GM18508 (cell line): ENCODE data around the gene GTF2H4.

Source experiments
- ATAC-seq: cut with Tn5 transposase; IDR thresholded peaks from one replicate; pipeline ENCODE4 v1.9.1; 2021; ENCODE audit warnings: moderate number of reproducible peaks; ENCODE audit not compliant: insufficient read depth, unreplicated experiment

GTF2H4 gene

DNA sequence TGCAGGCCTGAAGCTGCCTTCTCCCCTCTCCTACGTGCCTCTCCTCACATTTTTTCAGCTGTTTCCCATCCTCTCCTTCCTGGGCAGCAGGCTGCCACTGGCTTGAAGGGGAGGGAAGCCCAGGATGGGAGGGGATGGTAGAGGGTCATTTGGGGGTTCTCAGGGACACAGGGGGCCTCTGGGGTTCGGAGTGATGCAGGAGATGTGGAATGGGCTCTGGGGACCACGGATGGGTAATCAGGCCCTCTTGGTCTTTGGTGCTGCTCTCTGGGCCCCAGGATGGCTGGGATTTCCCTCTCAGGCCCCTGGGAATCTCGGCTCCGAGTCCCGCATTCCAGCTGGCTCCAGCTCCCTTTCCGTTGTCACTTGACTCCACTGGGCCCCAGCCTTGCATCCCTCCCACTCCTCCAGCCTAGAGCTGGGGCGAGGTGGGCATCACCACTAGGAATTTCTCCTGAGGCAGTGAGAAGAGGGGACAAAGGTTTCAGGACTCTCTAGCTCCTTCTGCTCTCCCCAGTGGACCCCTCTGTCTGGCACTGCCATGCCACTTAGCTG lies 25.7 kb upstream of the GTF2H4 start:
- no peak for ATAC-seq

GRCh38 chr6:30882759-30883684 lies 25.0 kb upstream of the GTF2H4 start:
- no peak for ATAC-seq

DNA sequence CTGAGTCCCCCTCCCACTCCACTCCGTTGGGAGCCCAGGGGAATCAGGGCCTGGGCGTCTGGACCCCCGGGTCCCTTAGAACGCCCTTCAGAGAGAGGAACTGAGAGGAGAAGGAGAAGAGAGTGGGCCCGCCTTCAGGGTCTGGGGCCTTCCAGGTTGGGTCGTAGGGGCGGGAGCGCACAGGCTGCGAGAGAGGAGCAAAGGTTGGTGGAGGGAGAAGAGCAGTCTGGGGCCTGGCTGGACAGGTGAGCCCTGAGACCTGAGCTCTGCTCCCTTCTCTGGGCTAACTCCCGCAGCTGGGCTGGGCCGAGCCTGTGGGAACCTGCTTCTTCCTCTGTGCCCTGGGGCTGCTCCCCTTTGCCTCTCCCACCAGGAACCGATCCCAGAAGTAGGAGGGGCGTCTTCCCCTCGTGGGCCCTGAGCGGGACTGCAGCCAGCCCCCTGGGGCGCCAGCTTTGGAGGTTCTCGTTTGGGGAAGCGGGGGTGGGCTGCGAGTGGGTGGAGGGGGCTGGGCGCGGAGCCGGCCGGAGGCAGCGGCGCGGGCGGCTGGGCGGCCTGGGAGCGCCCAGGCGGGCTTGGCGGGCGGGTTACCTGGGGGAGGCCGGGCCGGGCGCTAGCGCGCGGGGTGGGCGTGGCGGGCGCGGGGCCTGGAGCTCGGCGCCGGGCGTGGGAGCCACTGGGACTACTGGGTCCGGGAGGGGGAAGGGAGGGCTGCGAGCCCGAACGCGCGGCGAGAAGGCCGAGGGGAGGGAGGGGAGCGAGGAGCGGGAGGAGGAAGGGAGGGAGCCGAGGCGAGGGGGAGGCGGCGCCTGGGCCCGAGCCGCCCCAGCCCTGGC lies 24.1 kb upstream of the GTF2H4 start, which contains the start of gene DDR1:
Gene DDR1, plus strand, starts transcription at position 835 of the 836 bp plus-strand sequence. CDS start 4,211 bp downstream, outside the sequence.
- ATAC-seq: no peak

GRCh38 chr6:30884521-30885480 lies 23.2 kb upstream of the GTF2H4 start:
- ATAC-seq: no peak

DNA sequence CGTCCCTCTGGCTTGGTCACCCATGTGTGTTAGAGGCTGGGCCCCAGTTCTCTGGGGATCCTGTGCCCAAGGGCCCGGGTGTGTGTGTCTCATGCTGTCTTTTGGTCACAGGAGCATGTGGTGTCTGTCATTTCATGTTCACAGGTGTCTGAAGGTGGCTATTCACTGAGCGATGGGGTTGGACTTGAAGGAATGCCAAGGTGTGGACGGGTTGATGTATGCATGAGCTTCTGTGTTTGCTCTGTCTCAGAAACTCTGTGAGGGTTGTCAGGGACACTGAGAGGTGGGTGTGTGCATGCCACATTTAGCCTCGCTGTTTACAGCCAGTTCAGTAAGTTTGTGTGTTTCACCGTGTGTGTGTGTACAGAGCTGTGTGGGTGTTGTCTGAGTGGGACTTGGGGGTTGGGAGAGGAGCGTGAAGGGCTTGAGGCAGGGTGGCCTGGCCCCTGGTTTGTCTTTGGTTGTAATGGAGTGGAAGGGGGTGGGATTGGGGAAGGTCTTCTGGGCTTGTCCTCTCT lies 22.5 kb upstream of the GTF2H4 start:
- ATAC-seq: no peak

DNA sequence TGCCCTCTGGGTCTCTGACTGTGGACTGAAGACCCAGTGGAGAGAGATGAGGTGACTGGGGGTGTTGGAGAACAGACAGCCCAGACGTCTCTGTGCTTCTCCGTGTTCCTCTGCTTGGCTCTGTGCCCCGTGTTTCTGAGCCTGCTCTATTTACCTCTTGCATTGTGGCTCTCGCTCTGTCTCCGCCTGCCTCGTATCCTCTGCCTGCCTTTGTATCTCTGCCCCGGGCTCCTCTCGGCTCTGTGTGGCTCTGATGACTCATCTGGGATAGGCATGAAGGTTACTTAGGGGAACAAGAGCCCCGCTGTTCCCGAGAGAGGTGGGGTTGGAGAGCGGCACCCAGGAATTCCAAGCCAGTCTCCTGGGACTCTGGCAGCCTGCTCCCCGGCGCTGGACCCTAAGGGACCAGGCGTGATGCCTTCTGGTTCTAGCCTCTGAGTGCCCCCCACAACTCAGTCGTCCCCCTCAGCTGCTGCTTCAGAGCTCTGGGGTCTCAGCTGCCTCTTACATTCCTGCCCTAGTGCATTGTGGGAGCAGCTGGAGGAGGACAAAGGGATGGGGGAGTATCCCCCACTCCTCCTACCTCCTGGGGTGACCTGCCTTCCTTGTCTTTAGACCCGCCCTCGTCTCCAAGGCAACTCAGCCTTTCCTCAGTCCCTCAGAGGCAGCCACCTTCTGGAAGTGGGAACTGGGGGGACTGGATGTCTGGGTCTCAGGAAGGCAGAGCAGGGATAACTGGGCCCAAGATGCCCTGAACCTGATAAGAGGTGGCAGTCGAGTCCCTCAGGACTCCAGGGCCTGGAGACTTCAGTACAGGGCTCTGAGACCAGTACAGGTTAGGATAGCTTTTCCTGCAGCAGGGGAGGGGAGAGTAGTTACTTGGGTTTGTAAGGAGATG lies 21.8 kb upstream of the GTF2H4 start:
- ATAC-seq: no peak

GRCh38 chr6:30886897-30887255 lies 21.1 kb upstream of the GTF2H4 start:
- ATAC-seq: no peak

DNA sequence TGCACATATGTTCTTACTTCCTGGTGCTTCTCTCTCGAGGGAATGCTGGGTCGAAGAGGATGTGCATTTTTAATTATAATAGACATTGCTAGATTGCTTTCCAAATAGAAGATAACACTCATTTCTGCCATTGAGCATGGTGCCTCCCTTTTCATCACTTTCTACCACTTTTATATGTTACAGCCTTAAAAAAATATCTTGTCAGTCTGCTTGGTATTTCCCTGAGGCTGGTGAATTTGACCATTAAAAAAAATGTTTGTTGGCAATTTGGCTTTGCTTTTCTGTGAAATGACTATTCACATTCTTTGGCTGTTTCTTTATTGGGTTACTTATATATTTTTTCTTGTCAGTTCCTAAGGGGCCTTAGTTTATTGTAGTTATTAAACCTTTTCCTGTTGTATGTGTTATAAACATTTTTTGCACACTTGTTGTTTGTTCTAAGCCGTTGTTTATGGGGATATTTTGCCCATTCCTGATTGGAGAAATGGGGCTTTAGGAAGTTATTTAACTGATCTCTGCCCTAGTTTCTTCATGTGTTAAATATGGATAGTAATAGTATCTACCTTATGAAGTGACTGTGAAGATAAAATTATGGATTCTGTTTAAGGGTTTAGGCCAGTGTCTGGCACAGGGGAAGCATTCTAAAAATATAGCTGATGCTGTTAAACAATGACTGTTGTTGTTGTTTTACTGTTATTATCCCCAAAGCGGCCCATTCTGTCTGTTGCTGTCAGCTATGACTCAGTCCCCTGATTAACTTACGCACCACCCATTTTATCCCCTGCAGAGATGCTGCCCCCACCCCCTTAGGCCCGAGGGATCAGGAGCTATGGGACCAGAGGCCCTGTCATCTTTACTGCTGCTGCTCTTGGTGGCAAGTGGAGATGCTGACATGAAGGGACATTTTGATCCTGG lies 19.8 kb upstream of the GTF2H4 start:
- no peak for ATAC-seq

- ATAC-seq: no peak
Observed at GRCh38 chr6:30888816-30889495, 19.1 kb upstream of the GTF2H4 start.

GRCh38 chr6:30889496-30889885 lies 18.5 kb upstream of the GTF2H4 start:
- no peak for ATAC-seq

- ATAC-seq: no peak
Observed at GRCh38 chr6:30889921-30890645, 17.9 kb upstream of the GTF2H4 start.

DNA sequence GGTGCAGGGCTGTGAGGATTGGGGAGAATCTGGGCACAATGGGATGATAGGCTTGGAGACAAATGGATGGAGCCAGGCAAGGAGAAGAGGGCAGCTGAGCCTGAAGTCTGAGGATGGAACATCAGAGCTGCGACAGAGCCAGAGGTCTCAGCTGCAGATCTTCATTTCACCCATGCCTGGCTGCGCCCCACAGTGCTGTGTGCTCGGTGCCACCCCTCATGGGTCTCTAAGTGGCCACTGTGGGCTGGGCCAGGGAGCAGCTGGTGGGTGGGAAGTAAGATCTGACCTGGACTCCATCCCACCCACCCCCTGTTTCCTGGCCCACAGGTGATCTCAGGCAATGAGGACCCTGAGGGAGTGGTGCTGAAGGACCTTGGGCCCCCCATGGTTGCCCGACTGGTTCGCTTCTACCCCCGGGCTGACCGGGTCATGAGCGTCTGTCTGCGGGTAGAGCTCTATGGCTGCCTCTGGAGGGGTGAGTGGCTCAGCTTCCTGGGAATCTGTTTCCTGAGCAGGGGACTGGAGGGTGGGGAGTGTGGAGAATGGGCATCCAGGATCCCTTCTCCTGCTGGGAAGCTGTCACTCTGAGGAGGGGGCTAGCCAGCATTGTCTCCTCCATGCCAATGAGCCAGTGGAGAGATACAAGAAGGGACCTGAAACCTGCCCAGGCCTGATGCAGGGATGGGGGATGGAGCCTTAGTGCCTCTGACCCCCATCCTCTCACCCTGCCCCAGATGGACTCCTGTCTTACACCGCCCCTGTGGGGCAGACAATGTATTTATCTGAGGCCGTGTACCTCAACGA lies 17.2 kb upstream of the GTF2H4 start:
- ATAC-seq: no peak

DNA sequence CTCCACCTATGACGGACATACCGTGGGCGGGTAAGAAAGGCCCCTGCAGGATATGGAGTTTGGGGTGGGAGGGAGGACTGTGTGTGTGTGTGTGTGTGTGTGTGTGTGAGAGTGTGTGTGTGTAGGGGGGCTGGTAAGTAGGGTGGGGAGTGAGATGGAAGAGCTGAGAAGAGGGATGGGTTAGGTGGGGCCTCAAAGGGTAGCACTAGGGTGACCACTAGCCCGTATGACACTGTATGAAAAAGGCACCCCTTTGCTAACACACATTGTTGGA lies 16.6 kb upstream of the GTF2H4 start:
- no peak for ATAC-seq

DNA sequence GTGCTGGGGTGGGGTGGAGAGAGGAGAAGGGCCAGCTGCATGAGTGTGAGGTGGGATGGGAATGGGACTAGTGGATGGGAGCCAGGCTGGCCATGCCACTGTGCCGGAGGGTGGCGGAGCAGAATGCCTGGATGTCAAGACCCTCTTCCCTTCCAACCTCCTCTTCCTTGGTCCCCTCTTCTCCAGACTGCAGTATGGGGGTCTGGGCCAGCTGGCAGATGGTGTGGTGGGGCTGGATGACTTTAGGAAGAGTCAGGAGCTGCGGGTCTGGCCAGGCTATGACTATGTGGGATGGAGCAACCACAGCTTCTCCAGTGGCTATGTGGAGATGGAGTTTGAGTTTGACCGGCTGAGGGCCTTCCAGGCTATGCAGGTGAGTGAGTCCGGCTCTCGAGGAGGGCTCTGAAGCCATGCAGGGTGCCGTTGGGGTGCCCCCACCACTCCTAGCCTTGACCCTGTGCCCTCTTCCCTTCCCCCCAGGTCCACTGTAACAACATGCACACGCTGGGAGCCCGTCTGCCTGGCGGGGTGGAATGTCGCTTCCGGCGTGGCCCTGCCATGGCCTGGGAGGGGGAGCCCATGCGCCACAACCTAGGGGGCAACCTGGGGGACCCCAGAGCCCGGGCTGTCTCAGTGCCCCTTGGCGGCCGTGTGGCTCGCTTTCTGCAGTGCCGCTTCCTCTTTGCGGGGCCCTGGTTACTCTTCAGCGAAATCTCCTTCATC lies 16.0 kb upstream of the GTF2H4 start:
- no peak for ATAC-seq

DNA sequence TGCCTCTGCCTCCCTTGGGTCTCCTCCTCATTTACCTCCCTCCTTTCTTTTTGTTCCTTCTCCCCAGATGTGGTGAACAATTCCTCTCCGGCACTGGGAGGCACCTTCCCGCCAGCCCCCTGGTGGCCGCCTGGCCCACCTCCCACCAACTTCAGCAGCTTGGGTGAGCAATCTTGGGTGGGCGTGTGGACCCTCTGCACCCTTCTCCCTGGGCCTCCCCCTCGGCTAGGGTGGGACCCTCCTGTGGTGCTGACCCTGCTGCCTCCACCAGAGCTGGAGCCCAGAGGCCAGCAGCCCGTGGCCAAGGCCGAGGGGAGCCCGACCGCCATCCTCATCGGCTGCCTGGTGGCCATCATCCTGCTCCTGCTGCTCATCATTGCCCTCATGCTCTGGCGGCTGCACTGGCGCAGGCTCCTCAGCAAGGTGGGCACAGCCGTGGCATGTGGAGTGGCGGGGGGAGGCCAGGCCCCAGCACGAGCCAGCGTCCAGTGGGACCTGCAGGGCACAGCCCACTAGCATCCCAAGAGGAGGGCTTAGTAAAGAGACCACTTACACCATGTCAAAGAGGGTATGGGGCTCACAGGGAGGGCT lies 14.9 kb upstream of the GTF2H4 start:
- ATAC-seq: no peak
